PC-9 (cell line): ENCODE measurements around the gene OSM. TPM values are rescaled to one million over a fixed set of nuclear protein-coding genes. Genes with fewer than 3 reads are reported as not detected.

Experiments used
- BruUV-seq: library from RNA; stranded (reverse); fragments of 400-500 nt; replicated peaks from 2 replicates; lab custom pipeline; 2021; lab: Mats Ljungman, UMichigan
- CTCF ChIA-PET: fragments of 300-600 bp; sonication (Branson Sonifier 250); formaldehyde crosslinking; loops from one replicate; lab custom pipeline; 2022; ENCODE audit warnings: antibody characterized with exemption; lab: Charles Lee
- POLR2A ChIA-PET: fragments of 300-600 bp; sonication (Branson Sonifier 250); formaldehyde crosslinking; loops from one replicate; lab custom pipeline; 2022; ENCODE audit warnings: antibody characterized with exemption; ENCODE audit not compliant: unreplicated experiment; lab: Charles Lee
- DNase-seq, 2 experiments: peaks; one replicate each; pipeline versions ENCODE4 v3.0.0 to v3.0.0-alpha.2; 2015 to 2022; ENCODE audit warnings: mixed read lengths in 1 of 2
- H2AFZ ChIP-seq: fragments of 200-600 bp; sonication (generic); 2 replicates; pipeline ENCODE4 v1.8.1; 2017; ENCODE audit warnings: antibody characterized with exemption
- H3F3A ChIP-seq: fragments of 200-600 bp; sonication (generic); 2 replicates; pipeline ENCODE4 v1.8.1; 2017; ENCODE audit warnings: antibody characterized with exemption, mild to moderate bottlenecking, low read depth; ENCODE audit not compliant: insufficient read depth
- H3K27ac ChIP-seq: fragments of 200-600 bp; sonication (generic); 2 replicates; pipeline ENCODE4 v1.6.1; 2016; ENCODE audit warnings: mixed run types
- H3K27me3 ChIP-seq: fragments of 200-600 bp; sonication (generic); 2 replicates; pipeline ENCODE4 v1.6.1; 2016; ENCODE audit warnings: low read depth, mixed run types; ENCODE audit not compliant: insufficient read depth
- H3K36me3 ChIP-seq: fragments of 200-600 bp; sonication (generic); 2 replicates; pipeline ENCODE4 v1.6.1; 2016; ENCODE audit warnings: low read depth, mixed run types
- H3K4me1 ChIP-seq: fragments of 200-600 bp; sonication (generic); replicated peaks from 2 replicates; pipeline ENCODE4 v1.6.1; 2016; ENCODE audit warnings: mixed run types; ENCODE audit not compliant: insufficient read depth
- H3K4me2 ChIP-seq: fragments of 200-600 bp; sonication (generic); 2 replicates; pipeline ENCODE4 v1.6.1; 2017; ENCODE audit warnings: mixed run types
- H3K4me3 ChIP-seq: fragments of 200-600 bp; sonication (generic); 2 replicates; pipeline ENCODE4 v1.6.1; 2016; ENCODE audit warnings: mixed run types
- H3K79me2 ChIP-seq: fragments of 200-600 bp; sonication (generic); 2 replicates; pipeline ENCODE4 v1.6.1; 2017; ENCODE audit warnings: low read depth, mixed run types
- H3K9me2 ChIP-seq: fragments of 200-600 bp; sonication (generic); 2 replicates; pipeline ENCODE4 v1.8.1; 2017; ENCODE audit warnings: mild to moderate bottlenecking; ENCODE audit not compliant: insufficient read depth
- H3K9me3 ChIP-seq: fragments of 200-600 bp; sonication (generic); 2 replicates; pipeline ENCODE4 v1.8.1; 2016; ENCODE audit warnings: low read depth; ENCODE audit not compliant: insufficient read depth
- H4K20me1 ChIP-seq: fragments of 200-600 bp; sonication (generic); 2 replicates; pipeline ENCODE4 v1.8.1; 2017; ENCODE audit not compliant: insufficient read depth
- CTCF ChIP-seq: fragments of 200-600 bp; sonication (generic); conservative IDR thresholded peaks from 2 replicates; pipeline ENCODE4 v1.6.1; 2017; ENCODE audit warnings: mixed run types, antibody characterized with exemption, mild to moderate bottlenecking, moderate library complexity
- EZH2 ChIP-seq: fragments of 200-600 bp; sonication (generic); IDR thresholded peaks from 2 replicates; pipeline ENCODE4 v1.8.0; 2017; ENCODE audit warnings: antibody characterized with exemption, low read depth
- intact Hi-C: fragments of 100-400 bp; cut with micrococcal nuclease; formaldehyde crosslinking; loops from one replicate; pipeline ENCODE4 v1.10.0; 2022; ENCODE audit not compliant: unreplicated experiment
- total RNA-seq: library from RNA; stranded (reverse); gene quantifications from 2 replicates; pipeline ENCODE4 v1.2.3, GENCODE V29; 2021

OSM gene
- total RNA-seq, 1 experiment from 2014 or later, result not detected

- no peak overlapping the region for H3K4me2 ChIP-seq
- peaks cover 44% of the 10 kb centered on the region for H3K4me1 ChIP-seq
- intact Hi-C loops, result no loop called here
These were observed 18.7 kb downstream of the OSM start for GRCh38 chr22:30247974-30248373.

GRCh38 chr22:30247561-30247960, 19.1 kb downstream of the OSM start:
- H3K4me1 ChIP-seq, result peaks cover 40% of the 10 kb centered on the region
- TF ChIP-seq CTCF, result no peak
- no peak for TF ChIP-seq EZH2
- ChIA-PET POLR2A (interaction anchor here (0.6 kb wide), 1 partner anchor 323 kb away, joined by 7 read pairs; no protein-coding TSS in a partner anchor), CTCF (no interaction called here)
- H3K9me3 ChIP-seq, result no peaks in the 10 kb centered on the region
- no peaks in the 10 kb centered on the region for H3K9me2 ChIP-seq
- no peak overlapping the region for H3K4me3 ChIP-seq
- peaks cover 64% of the 10 kb centered on the region for H3K79me2 ChIP-seq
- H3K27me3 ChIP-seq, result no peaks in the 10 kb centered on the region
- H4K20me1 ChIP-seq, result no peaks in the 10 kb centered on the region
- no TSS peak for BruUV-seq
- peak overlapping the region; percentile 100 for H3K27ac ChIP-seq
- H3K36me3 ChIP-seq, result peaks cover 51% of the 10 kb centered on the region
- H2AFZ ChIP-seq, result no peak overlapping the region
- no peak for DNase-seq
- intact Hi-C loops, result no loop called here
- no peak overlapping the region for H3K4me2 ChIP-seq
- H3F3A ChIP-seq, result peaks cover 61% of the 10 kb centered on the region

More at GRCh38 chr22:30247974-30248373, 18.7 kb downstream of the OSM start:
- Histone ChIP-seq H3K9me3 (no peaks in the 10 kb centered on the region), H2AFZ (no peak overlapping the region), H4K20me1 (no peaks in the 10 kb centered on the region), H3K27me3 (no peaks in the 10 kb centered on the region), H3F3A (peaks cover 61% of the 10 kb centered on the region), H3K4me3 (no peak overlapping the region), H3K36me3 (peaks cover 48% of the 10 kb centered on the region), H3K9me2 (no peaks in the 10 kb centered on the region), H3K27ac (peak overlapping the region; percentile 100), H3K79me2 (peaks cover 64% of the 10 kb centered on the region)
- ChIA-PET POLR2A (interaction anchor here (0.6 kb wide), 1 partner anchor 323 kb away, joined by 7 read pairs; no protein-coding TSS in a partner anchor), CTCF (no interaction called here)
- no peak for DNase-seq
- no peak for TF ChIP-seq CTCF
- no peak for TF ChIP-seq EZH2
- no TSS peak for BruUV-seq

GRCh38 chr22:30246814-30247376, 19.8 kb downstream of the OSM start:
- peak overlapping the region; percentile 30 for H3K27ac ChIP-seq
- TF ChIP-seq CTCF (no peak), EZH2 (no peak)
- H3K27me3 ChIP-seq, result no peaks in the 10 kb centered on the region
- intact Hi-C loops, result no loop called here
- no peak overlapping the region for H3K4me2 ChIP-seq
- ChIA-PET POLR2A (no interaction called here), CTCF (no interaction called here)
- H3K4me1 ChIP-seq, result peaks cover 36% of the 10 kb centered on the region
- H3K4me3 ChIP-seq, result no peak overlapping the region
- H3K9me3 ChIP-seq, result no peaks in the 10 kb centered on the region
- peaks cover 62% of the 10 kb centered on the region for H3F3A ChIP-seq
- no peak for DNase-seq
- H3K9me2 ChIP-seq, result no peaks in the 10 kb centered on the region
- no peaks in the 10 kb centered on the region for H4K20me1 ChIP-seq
- H3K79me2 ChIP-seq, result peaks cover 61% of the 10 kb centered on the region
- no peak overlapping the region for H2AFZ ChIP-seq
- peaks cover 54% of the 10 kb centered on the region for H3K36me3 ChIP-seq
- BruUV-seq, result no TSS peak
